ENCODE data around the gene FOXRED2. TPM values are rescaled to one million over a fixed set of nuclear protein-coding genes. Genes with fewer than 3 reads are reported as not detected.

Gene FOXRED2
- total and polyA plus RNA-seq, 2 of the 8 experiments (the other 6 are each of a cell fraction or from before 2014, with no cell fraction given), result 11.5 to 27.8 TPM

DNA sequence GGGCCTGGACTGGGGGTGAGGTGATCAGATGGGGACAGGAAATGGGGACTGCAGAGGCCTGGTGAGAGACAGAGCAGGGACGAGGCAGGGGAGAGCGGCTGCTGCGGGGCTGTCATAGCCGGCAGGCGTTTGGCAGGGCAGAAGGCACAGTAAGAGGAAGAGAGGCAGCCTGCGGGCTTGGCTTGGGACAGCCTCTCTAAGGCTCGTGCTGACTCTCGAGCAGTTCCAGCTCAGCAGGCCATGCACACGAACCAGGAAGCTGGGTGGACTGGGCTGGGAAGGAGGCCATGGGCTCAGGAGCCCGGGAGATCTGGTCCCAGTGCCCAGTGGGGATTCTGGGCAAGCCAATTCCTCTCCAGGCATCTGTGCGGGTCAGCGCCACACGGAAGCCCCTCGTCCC is 41.8 kb upstream of the FOXRED2 start:
- H3K14ac ChIP-seq (ENCODE audit: insufficient read length), result no peak overlapping the region
- no peaks in the 10 kb centered on the region for H3K79me1 ChIP-seq (ENCODE audit: low read depth, low read length)
- no peak overlapping the region for H3K23ac ChIP-seq (ENCODE audit: insufficient read length)
- no peak overlapping the region for H3K4me3 ChIP-seq (ENCODE audit: extremely low read depth in 1 of 4, insufficient read depth in 2 of 4, low read depth in 3 of 4, low read length in 4 of 4)
- H2BK120ac ChIP-seq (replicated peaks; ENCODE audit: low read depth, low read length), result no peak overlapping the region
- no peaks in the 10 kb centered on the region; the same call in 1 of the 2 replicates for H3K23me2 ChIP-seq (ENCODE audit: low read depth, low read length)
- no peaks in the 10 kb centered on the region for H3K36me3 ChIP-seq (ENCODE audit: control insufficient read depth in 2 of 4, insufficient read depth in 4 of 4, low read length in 3 of 4)
- H3K9me3 ChIP-seq (ENCODE audit: insufficient read depth in 2 of 2, low read depth in 1 of 2, low read length in 1 of 2), result no peaks in the 10 kb centered on the region
- peak overlapping the region; percentile 51; the same call in 1 of the 2 replicates for H2BK12ac ChIP-seq (ENCODE audit: low read depth, low read length)
- H4K20me1 ChIP-seq (replicated peaks in 1 of 2; ENCODE audit: control insufficient read depth in 1 of 2, insufficient read depth in 2 of 2, low read length in 2 of 2), result no peaks in the 10 kb centered on the region
- no peak overlapping the region for H3K56ac ChIP-seq (replicated peaks; ENCODE audit: insufficient read length, low read depth, low read length)
- no peak overlapping the region for H4K91ac ChIP-seq (replicated peaks; ENCODE audit: insufficient read length, low read length)
- peak overlapping the region; percentile 76; the same call in 1 of the 2 replicates for H2BK15ac ChIP-seq (ENCODE audit: low read length)
- H2AK5ac ChIP-seq (ENCODE audit: low read depth, low read length), result no peak overlapping the region
- no peak overlapping the region for H3K4me2 ChIP-seq (ENCODE audit: insufficient read depth in 1 of 2, low read depth in 2 of 2, low read length in 2 of 2)
- no peak overlapping the region for H3K9ac ChIP-seq (replicated peaks in 1 of 4; ENCODE audit: extremely low read depth in 1 of 4, low read depth in 3 of 4, low read length in 3 of 4)
- ChIA-PET CTCF (ENCODE audit: partially characterized antibody) (interaction anchor here (0.8 to 1.3 kb wide), 3 partner anchors 13 to 221 kb away, joined by 3 read pairs; no protein-coding TSS in a partner anchor), POLR2A (ENCODE audit: partially characterized antibody) (no interaction called here)
- peak overlapping the region; percentile 90; the same call in 1 of the 2 replicates for H2AFZ ChIP-seq (ENCODE audit: low read length)
- no peak overlapping the region for H3K27ac ChIP-seq (ENCODE audit: low read depth, low read length)
- peaks cover 0 to 12% (median 3%) of the 10 kb centered on the region in 4 experiments; a peak in 4 of 7 replicates for H3K4me1 ChIP-seq (replicated peaks in 1 of 4; ENCODE audit: control insufficient read depth in 3 of 4, insufficient read depth in 4 of 4, low read length in 3 of 4)
- no peaks in the 10 kb centered on the region for H3K79me2 ChIP-seq (ENCODE audit: control insufficient read depth in 1 of 2, insufficient read depth in 2 of 2, low read length in 2 of 2)
- FAIRE-seq (no peak), DNase-seq (ENCODE audit: low read depth in 1 of 2, low spot score in 2 of 2) (no peak)
- H4K8ac ChIP-seq (ENCODE audit: extremely low read depth, insufficient read depth, low read length), result peak overlapping the region; percentile 18; the same call in 1 of the 2 replicates
- peak overlapping the region; percentile 52; the same call in 1 of the 2 replicates for H3K18ac ChIP-seq (ENCODE audit: extremely low read depth, low read length)
- peak overlapping the region; percentile 60; the same call in 1 of the 2 replicates for H2BK5ac ChIP-seq (ENCODE audit: low read depth, low read length)
- no peak overlapping the region for H4K5ac ChIP-seq (ENCODE audit: insufficient read length, low read depth, low read length)
- no peaks in the 10 kb centered on the region; a peak in 2 of 7 replicates for H3K27me3 ChIP-seq (replicated peaks in 1 of 4; ENCODE audit: control insufficient read depth in 3 of 4, extremely low read depth in 1 of 4, insufficient read depth in 3 of 4, low read length in 3 of 4)
- no peak for TF ChIP-seq CBX5 (IDR thresholded peaks at IDR 0.05; ENCODE audit: low read depth, low read length)
- no peak for TF ChIP-seq GABPA (IDR thresholded peaks at IDR 0.05; ENCODE audit: borderline replicate concordance, insufficient read depth, low read length)
- TF ChIP-seq NRF1 (IDR thresholded peaks at IDR 0.05; ENCODE audit: low read depth, low read length), result no peak
- no peak for TF ChIP-seq HDAC6 (IDR thresholded peaks at IDR 0.05; ENCODE audit: low read depth, low read length)
- no peak for TF ChIP-seq RAD21 (IDR thresholded peaks at IDR 0.05 in 1 of 2, conservative IDR thresholded peaks at IDR 0.05 in 1 of 2; ENCODE audit: low read depth in 2 of 2, low read length in 2 of 2)
- WGBS, 2 experiments (ENCODE audit: extremely low coverage in 1 of 2, insufficient coverage in 1 of 2, insufficient read length in 1 of 2, insufficient replicate concordance in 2 of 2, low coverage in 1 of 2, low lambda C conversion rate in 2 of 2, missing lambda C conversion rate in 1 of 2), result 76% methylated on average over 12 of the region's 14 CpGs; no CpG with 5 or more reads in 1 of the 2 experiments
- H3K4ac ChIP-seq (replicated peaks; ENCODE audit: insufficient read length, low read depth, low read length), result no peak overlapping the region
- peak overlapping the region; percentile 83 for H2BK20ac ChIP-seq (ENCODE audit: low read length)
